A549 (cell line): ENCODE data around the gene SLC38A4. TPM values are rescaled to one million over a fixed set of nuclear protein-coding genes. Genes with fewer than 3 reads are reported as not detected.
A peak's percentile ranks its signal among the peaks of the same experiment; 100 is the strongest.

Source experiments
- ATAC-seq, 2 experiments: fragments of 200-7000 bp in 1 of 2; fragments of >200 bp in 1 of 2; cut with Nextera tagmentation in 1 of 2; cut with Tn5 transposase in 1 of 2; 3 replicates each; pipeline versions ENCODE4 v1.8.0 to v1.9.1; 2018 to 2020; ENCODE audit warnings: mild to moderate bottlenecking in 1 of 2, moderate library complexity in 1 of 2
- CTCF ChIA-PET: fragments of 300-600 bp; sonication (Branson Sonifier 250); formaldehyde crosslinking; extraction: SDS; loops from one replicate; lab custom pipeline; 2021; ENCODE audit warnings: antibody characterized with exemption, inconsistent platforms; lab: Yijun Ruan, JAX
- POLR2A ChIA-PET: fragments of 350-600 bp; formaldehyde crosslinking; extraction: SDS; loops from one replicate; lab custom pipeline; 2021; ENCODE audit warnings: antibody characterized with exemption, inconsistent platforms; lab: Yijun Ruan, JAX
- DNase-seq, 2 experiments: peaks; one replicate each; pipeline versions ENCODE4 v3.0.0 to v3.0.0-alpha.2; 2011 to 2016; ENCODE audit warnings: low read depth in 1 of 2, low spot score in 1 of 2
- FAIRE-seq: peaks from 2 replicates; lab custom pipeline; 2011; peaks lifted over from hg19 to GRCh38; lab: Jason Lieb, UNC
- H3K27ac ChIP-seq, 2 experiments: fragments of >200 bp; sonication (Bioruptor Twin); formaldehyde crosslinking; 3 replicates each; pipeline ENCODE4 v1.5.1; 2016 to 2017
- H3K4me1 ChIP-seq: fragments of >200 bp; sonication (Bioruptor Twin); formaldehyde crosslinking; 3 replicates; pipeline ENCODE4 v1.6.1; 2016
- H3K4me2 ChIP-seq: fragments of >200 bp; sonication (Bioruptor Twin); formaldehyde crosslinking; 3 replicates; pipeline ENCODE4 v1.6.1; 2016
- H3K4me3 ChIP-seq: fragments of >200 bp; sonication (Bioruptor Twin); formaldehyde crosslinking; 3 replicates; pipeline ENCODE4 v1.5.1; 2016
- H3K9me3 ChIP-seq: fragments of >200 bp; sonication (Bioruptor Twin); formaldehyde crosslinking; 3 replicates; pipeline ENCODE4 v1.6.1; 2016
- ATOH8 ChIP-seq: fragments of 250-450 bp; sonication (Bioruptor Pico); IDR thresholded peaks from 2 replicates; pipeline ENCODE4 v1.5.0; 2020; ENCODE audit warnings: low read depth, mild to moderate bottlenecking, moderate library complexity
- BCL3 ChIP-seq: fragments of >200 bp; sonication (Bioruptor Twin); formaldehyde crosslinking; IDR thresholded peaks from 3 replicates; pipeline ENCODE4 v1.6.1; 2016
- BHLHE40 ChIP-seq: IDR thresholded peaks from 2 replicates; pipeline ENCODE4 v1.6.1; 2012; ENCODE audit warnings: low read depth, low read length, inconsistent platforms
- CBX2 ChIP-seq: fragments of 200-600 bp; sonication (generic); IDR thresholded peaks from 2 replicates; pipeline ENCODE4 v1.6.1; 2016; ENCODE audit warnings: low read depth, mild to moderate bottlenecking, borderline replicate concordance
- CEBPB ChIP-seq, 2 experiments: fragments of >200 bp in 1 of 2; sonication (Bioruptor Twin) in 1 of 2; formaldehyde crosslinking in 1 of 2; IDR thresholded peaks; 2 replicates each; pipeline ENCODE4 v1.6.1; 2012 to 2016
- CHD2 ChIP-seq: fragments of 150-350 bp; IDR thresholded peaks from 2 replicates; pipeline ENCODE4 v1.6.1; 2014; ENCODE audit warnings: low read length; ENCODE audit not compliant: partially characterized antibody
- CHD4 ChIP-seq: fragments of 200-600 bp; sonication (generic); IDR thresholded peaks from 2 replicates; pipeline ENCODE4 v1.6.1; 2016; ENCODE audit warnings: antibody characterized with exemption, mild to moderate bottlenecking, borderline replicate concordance
- ESRRA ChIP-seq: fragments of 150-350 bp; IDR thresholded peaks from 2 replicates; pipeline ENCODE4 v1.6.1; 2014; ENCODE audit warnings: mild to moderate bottlenecking, low read length, borderline replicate concordance
- FOSL2 ChIP-seq, 2 experiments: fragments of 450-650 bp in 1 of 2; fragments of >200 bp in 1 of 2; sonication (Bioruptor Twin) in 1 of 2; formaldehyde crosslinking; IDR thresholded peaks; 2 replicates each; pipeline versions ENCODE4 v1.5.0 to v1.6.1; 2016 to 2020; ENCODE audit warnings: mild to moderate bottlenecking in 1 of 2, moderate library complexity in 1 of 2
- HEYL ChIP-seq: fragments of 250-450 bp; sonication (Bioruptor Pico); IDR thresholded peaks from 2 replicates; pipeline ENCODE4 v1.8.0; 2021; ENCODE audit warnings: mild to moderate bottlenecking, moderate library complexity
- HOXA7 ChIP-seq: fragments of 250-450 bp; sonication (Bioruptor Pico); IDR thresholded peaks from 2 replicates; pipeline ENCODE4 v1.5.0; 2020; ENCODE audit warnings: mild to moderate bottlenecking, moderate library complexity
- HOXB5 ChIP-seq: fragments of 250-450 bp; sonication (Bioruptor Pico); IDR thresholded peaks from 2 replicates; pipeline ENCODE4 v1.5.0; 2020; ENCODE audit warnings: mild to moderate bottlenecking, moderate library complexity
- JUN ChIP-seq, 2 experiments: fragments of >200 bp; sonication (Bioruptor Twin); formaldehyde crosslinking; IDR thresholded peaks; 2 replicates in 1 of 2; 3 replicates in 1 of 2; pipeline ENCODE4 v1.6.1; 2016 to 2017
- JUNB ChIP-seq: fragments of >200 bp; sonication (Bioruptor Twin); formaldehyde crosslinking; IDR thresholded peaks from 2 replicates; pipeline ENCODE4 v1.6.1; 2016
- MAFK ChIP-seq: fragments of 450-650 bp; IDR thresholded peaks from 2 replicates; pipeline ENCODE4 v1.6.1; 2014; ENCODE audit not compliant: partially characterized antibody
- MAX ChIP-seq: IDR thresholded peaks from 2 replicates; pipeline ENCODE4 v1.6.1; 2012
- MYC ChIP-seq: IDR thresholded peaks from 2 replicates; pipeline ENCODE4 v1.6.1; 2012; ENCODE audit warnings: mild to moderate bottlenecking, inconsistent platforms, low read length, improper control_type of control experiment, borderline replicate concordance
- PHF8 ChIP-seq: fragments of 200-600 bp; sonication (generic); IDR thresholded peaks from 2 replicates; pipeline ENCODE4 v1.6.1; 2016; ENCODE audit warnings: low read depth, mild to moderate bottlenecking, antibody characterized with exemption, moderate library complexity, borderline replicate concordance
- RAD21 ChIP-seq, 2 experiments: fragments of >200 bp in 1 of 2; sonication (Bioruptor Twin) in 1 of 2; formaldehyde crosslinking in 1 of 2; IDR thresholded peaks in 1 of 2; conservative IDR thresholded peaks in 1 of 2; 2 replicates in 1 of 2; 3 replicates in 1 of 2; pipeline ENCODE4 v1.6.1; 2012 to 2018; ENCODE audit warnings: inconsistent platforms in 1 of 2
- RCOR1 ChIP-seq: fragments of 150-350 bp; IDR thresholded peaks from 2 replicates; pipeline ENCODE4 v1.6.1; 2014; ENCODE audit warnings: antibody characterized with exemption, low read length, low read depth
- RFX5 ChIP-seq: fragments of 450-650 bp; IDR thresholded peaks from 2 replicates; pipeline ENCODE4 v1.7.1; 2014; ENCODE audit warnings: antibody characterized with exemption, mild to moderate bottlenecking, moderate library complexity
- SREBF2 ChIP-seq: fragments of 450-650 bp; IDR thresholded peaks from 2 replicates; pipeline ENCODE4 v1.6.1; 2014; ENCODE audit warnings: mild to moderate bottlenecking, moderate library complexity
- TP53 ChIP-seq: fragments of 250-450 bp; sonication (Bioruptor Pico); IDR thresholded peaks from 2 replicates; pipeline ENCODE4 v1.5.0; 2021; ENCODE audit warnings: mild to moderate bottlenecking, moderate library complexity
- ZSCAN20 ChIP-seq: fragments of 250-450 bp; sonication (Bioruptor Pico); IDR thresholded peaks from 2 replicates; pipeline ENCODE4 v1.8.0; 2022; ENCODE audit warnings: mild to moderate bottlenecking, moderate library complexity
- WGBS: methylation state at CpG from one replicate; pipeline ENCODE4 v1.1.6; 2017; ENCODE audit errors: missing lambda C conversion rate; 5-methylcytosine and 5-hydroxymethylcytosine counted together
- polyA plus RNA-seq, 4 experiments: library from polyadenylated mRNA; depleted of rRNA in 3 of 4; stranded (reverse); fragments of >200 nt; fragmentation: RNase III in 1 of 4; extraction: RNeasy Plus Mini Kit Qiagen cat#74134 plus additional on column Dnase treatment in 1 of 4; gene quantifications; 2 replicates in 3 of 4; 3 replicates in 1 of 4; pipeline ENCODE4 v1.2.3, GENCODE V29; 2011 to 2017
- TF ChIP-seq, protein P1 (sequence below): fragments of >200 bp; sonication (Bioruptor Twin); formaldehyde crosslinking; IDR thresholded peaks from 3 replicates; pipeline ENCODE4 v1.5.1; 2016
- TF ChIP-seq, protein P2 (sequence below): IDR thresholded peaks from 2 replicates; pipeline ENCODE4 v1.6.1; 2012

SLC38A4 gene
- polyA plus RNA-seq, 2 of the 4 experiments (the other 2 are of a cell fraction): 0.09 to 0.30 TPM

DNA sequence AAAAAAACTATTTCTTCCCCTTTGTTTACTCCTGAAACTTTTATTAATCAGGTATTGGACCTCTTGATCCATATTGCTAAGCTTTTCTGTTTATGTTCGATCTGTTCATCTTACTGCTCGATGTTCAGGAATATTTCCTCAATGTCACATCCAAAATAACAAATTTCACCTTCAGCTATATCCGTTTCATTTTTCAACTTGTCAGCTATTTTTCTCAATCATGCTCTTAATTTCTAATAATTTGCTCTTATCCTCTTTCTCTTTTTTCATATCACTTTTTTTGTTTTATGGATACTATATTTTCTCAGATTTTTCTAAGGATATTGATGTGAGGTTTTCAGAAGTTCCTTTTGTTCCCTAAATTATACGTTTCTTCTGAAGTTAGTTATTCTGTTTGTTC lies 29.8 kb downstream of the SLC38A4 start:
- TF ChIP-seq, protein P1, sequence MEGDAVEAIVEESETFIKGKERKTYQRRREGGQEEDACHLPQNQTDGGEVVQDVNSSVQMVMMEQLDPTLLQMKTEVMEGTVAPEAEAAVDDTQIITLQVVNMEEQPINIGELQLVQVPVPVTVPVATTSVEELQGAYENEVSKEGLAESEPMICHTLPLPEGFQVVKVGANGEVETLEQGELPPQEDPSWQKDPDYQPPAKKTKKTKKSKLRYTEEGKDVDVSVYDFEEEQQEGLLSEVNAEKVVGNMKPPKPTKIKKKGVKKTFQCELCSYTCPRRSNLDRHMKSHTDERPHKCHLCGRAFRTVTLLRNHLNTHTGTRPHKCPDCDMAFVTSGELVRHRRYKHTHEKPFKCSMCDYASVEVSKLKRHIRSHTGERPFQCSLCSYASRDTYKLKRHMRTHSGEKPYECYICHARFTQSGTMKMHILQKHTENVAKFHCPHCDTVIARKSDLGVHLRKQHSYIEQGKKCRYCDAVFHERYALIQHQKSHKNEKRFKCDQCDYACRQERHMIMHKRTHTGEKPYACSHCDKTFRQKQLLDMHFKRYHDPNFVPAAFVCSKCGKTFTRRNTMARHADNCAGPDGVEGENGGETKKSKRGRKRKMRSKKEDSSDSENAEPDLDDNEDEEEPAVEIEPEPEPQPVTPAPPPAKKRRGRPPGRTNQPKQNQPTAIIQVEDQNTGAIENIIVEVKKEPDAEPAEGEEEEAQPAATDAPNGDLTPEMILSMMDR: no peak
- no peak for TF ChIP-seq MYC
- TF ChIP-seq CBX2: no peak
- peak; percentile 72 for TF ChIP-seq MAFK
- no peak overlapping the region for H3K27ac ChIP-seq
- no peak for ATAC-seq
- no peaks in the 10 kb centered on the region for H3K9me3 ChIP-seq
- no peak overlapping the region for H3K4me2 ChIP-seq
- FAIRE-seq: no peak
- DNase-seq: no peak
- WGBS: 60% methylated on average over 4 of the region's 4 CpGs
- no peak overlapping the region for H3K4me3 ChIP-seq
- CTCF ChIA-PET: no interaction called here
- POLR2A ChIA-PET: no interaction called here
- no peaks in the 10 kb centered on the region for H3K4me1 ChIP-seq

DNA sequence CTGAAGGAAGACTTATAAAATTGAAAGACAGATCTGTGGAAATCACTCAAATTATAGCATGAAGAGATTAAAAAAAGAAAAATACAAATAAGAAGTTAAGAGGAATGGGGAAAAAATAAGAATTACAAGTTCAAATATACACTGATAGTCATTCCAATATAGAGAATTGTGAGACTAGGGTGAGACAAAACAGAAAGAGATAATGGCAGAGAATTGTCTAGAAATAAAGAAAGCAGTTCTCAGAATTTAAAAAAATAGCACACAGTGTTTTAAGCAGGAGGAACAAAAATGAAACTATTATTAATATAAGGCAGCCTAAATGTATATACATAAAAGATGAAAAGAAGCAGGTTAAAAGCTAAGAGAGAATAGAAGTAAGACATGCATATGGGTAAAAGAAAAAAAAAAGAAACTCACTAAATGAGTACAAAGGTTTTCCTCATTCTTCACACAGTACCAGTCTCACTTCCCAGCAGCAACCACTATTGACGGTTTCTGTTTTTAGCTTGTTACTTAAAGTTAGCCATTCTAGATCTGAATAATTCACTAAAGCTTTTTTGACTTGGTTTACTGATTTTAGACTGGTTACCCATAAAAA lies 31.1 kb downstream of the SLC38A4 start:
- no peak overlapping the region for H3K4me3 ChIP-seq
- TF ChIP-seq HEYL (CRISPR knock-in tag) (no peak), ATOH8 (no peak), BCL3 (no peak), MAX (no peak), CHD4 (no peak), TP53 (CRISPR knock-in tag) (no peak), ZSCAN20 (CRISPR knock-in tag) (no peak), MAFK (no peak), PHF8 (no peak), JUN (IDR thresholded peaks at IDR 0.05) (no peak)
- TF ChIP-seq, protein P2, sequence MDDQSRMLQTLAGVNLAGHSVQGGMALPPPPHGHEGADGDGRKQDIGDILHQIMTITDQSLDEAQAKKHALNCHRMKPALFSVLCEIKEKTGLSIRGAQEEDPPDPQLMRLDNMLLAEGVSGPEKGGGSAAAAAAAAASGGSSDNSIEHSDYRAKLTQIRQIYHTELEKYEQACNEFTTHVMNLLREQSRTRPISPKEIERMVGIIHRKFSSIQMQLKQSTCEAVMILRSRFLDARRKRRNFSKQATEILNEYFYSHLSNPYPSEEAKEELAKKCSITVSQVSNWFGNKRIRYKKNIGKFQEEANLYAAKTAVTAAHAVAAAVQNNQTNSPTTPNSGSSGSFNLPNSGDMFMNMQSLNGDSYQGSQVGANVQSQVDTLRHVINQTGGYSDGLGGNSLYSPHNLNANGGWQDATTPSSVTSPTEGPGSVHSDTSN: no peak
- TF ChIP-seq, protein P1: no peak
- TF ChIP-seq, all 56 proteins: peak for 0
- Histone ChIP-seq H3K27ac (no peak overlapping the region), H3K4me2 (no peak overlapping the region), H3K9me3 (no peaks in the 10 kb centered on the region), H3K4me1 (no peaks in the 10 kb centered on the region)
- POLR2A ChIA-PET: no interaction called here
- FAIRE-seq (no peak), DNase-seq (no peak), ATAC-seq (no peak)
- CTCF ChIA-PET: no interaction called here
- WGBS: 77% methylated on average over 1 of the region's 1 CpG

DNA sequence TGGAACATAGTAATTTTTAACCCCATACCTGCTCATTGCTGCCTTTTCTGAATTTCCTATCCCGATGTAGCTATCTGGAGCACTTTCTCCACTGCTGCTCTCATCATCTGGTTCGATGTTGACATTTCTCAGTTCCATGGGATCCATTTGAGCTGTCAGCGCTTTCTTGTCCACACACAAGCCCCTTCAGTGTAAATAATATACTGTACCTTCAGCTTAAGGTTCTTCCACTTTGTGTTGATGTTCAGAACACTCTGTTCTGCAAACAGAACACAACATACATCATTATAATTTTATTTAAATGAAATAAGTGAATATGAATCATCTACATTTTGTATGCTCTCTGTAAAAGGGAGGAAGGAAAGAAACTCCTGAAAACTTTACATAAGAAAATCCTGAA lies 32.9 kb downstream of the SLC38A4 start:
- POLR2A ChIA-PET: no interaction called here
- DNase-seq (no peak), ATAC-seq (no peak), FAIRE-seq (no peak)
- H3K9me3 ChIP-seq: no peaks in the 10 kb centered on the region
- H3K4me3 ChIP-seq: no peak overlapping the region
- no peak overlapping the region for H3K4me2 ChIP-seq
- no peak overlapping the region for H3K27ac ChIP-seq
- CTCF ChIA-PET: no interaction called here
- 17% methylated on average over 3 of the region's 3 CpGs for WGBS
- H3K4me1 ChIP-seq: no peaks in the 10 kb centered on the region
- TF ChIP-seq RFX5: no peak
- no peak for TF ChIP-seq RCOR1
- TF ChIP-seq CHD2: no peak
- no peak for TF ChIP-seq BHLHE40
- no peak for TF ChIP-seq CHD4
- TF ChIP-seq RAD21 (conservative IDR thresholded peaks at IDR 0.05 in 1 of 2, IDR thresholded peaks at IDR 0.05 in 1 of 2): no peak
- no peak for TF ChIP-seq SREBF2
- TF ChIP-seq MAX: no peak
- no peak for TF ChIP-seq ESRRA
- no peak for TF ChIP-seq HOXB5 (CRISPR knock-in tag)
- TF ChIP-seq CEBPB (IDR thresholded peaks at IDR 0.05): no peak
- TF ChIP-seq JUN (IDR thresholded peaks at IDR 0.05): no peak
- TF ChIP-seq HOXA7 (CRISPR knock-in tag): no peak
- no peak for TF ChIP-seq FOSL2 (IDR thresholded peaks at IDR 0.05)
- no peak for TF ChIP-seq FOSL2 (CRISPR knock-in tag; IDR thresholded peaks at IDR 0.05)
- TF ChIP-seq JUNB: no peak
- no peak for TF ChIP-seq MYC
